HepG2 (cell line): ENCODE data around the gene PGM2. TPM values are rescaled to one million over a fixed set of nuclear protein-coding genes. Genes with fewer than 3 reads are reported as not detected.

Experiments used
- ATAC-seq: fragments of 200-7000 bp; cut with Tn5 transposase; 3 replicates; pipeline ENCODE4 v1.9.1; 2020; ENCODE audit warnings: mild to moderate bottlenecking, moderate library complexity
- BruUV-seq: library from RNA; stranded (reverse); fragments of 400-500 nt; replicated peaks from 2 replicates; lab custom pipeline; 2021; lab: Mats Ljungman, UMichigan
- CTCF ChIA-PET: fragments of 300-600 bp; formaldehyde crosslinking; extraction: SDS; loops from one replicate; lab custom pipeline; 2021; ENCODE audit warnings: low total read pairs, inconsistent platforms, low intra/inter-chr PET ratio; lab: Yijun Ruan, JAX
- POLR2A ChIA-PET: fragments of 350-600 bp; sonication (Branson Sonifier 250); formaldehyde crosslinking; loops from one replicate; lab custom pipeline; 2020; ENCODE audit warnings: antibody characterized with exemption, inconsistent platforms; lab: Yijun Ruan, JAX
- DNase-seq: peaks from one replicate; pipeline ENCODE4 v3.0.0-alpha.2; 2015; ENCODE audit warnings: low spot score
- FAIRE-seq: peaks from 3 replicates; lab custom pipeline; 2011; peaks lifted over from hg19 to GRCh38; lab: Jason Lieb, UNC
- H2AFZ ChIP-seq: one replicate; pipeline ENCODE4 v1.6.1; 2011; ENCODE audit warnings: low read length, inconsistent platforms
- H3K27ac ChIP-seq: fragments of 300-600 bp; 3 replicates; pipeline ENCODE4 v1.8.0; 2011; ENCODE audit warnings: mixed run types, mild to moderate bottlenecking, mixed read lengths, low read length, inconsistent platforms; ENCODE audit not compliant: insufficient read depth; ENCODE audit errors: extremely low read length
- H3K27me3 ChIP-seq, 2 experiments: fragments of 200-600 bp in 1 of 2; 2 replicates in 1 of 2; 3 replicates in 1 of 2; pipeline versions ENCODE4 v1.6.0 to v1.8.0; 2011; ENCODE audit warnings: low read length in 2 of 2, mild to moderate bottlenecking in 2 of 2, moderate library complexity in 2 of 2, inconsistent platforms in 1 of 2; ENCODE audit not compliant: insufficient read depth in 2 of 2, control insufficient read depth in 1 of 2
- H3K36me3 ChIP-seq, 2 experiments: fragments of 200-600 bp in 1 of 2; replicated peaks in 1 of 2; 2 replicates in 1 of 2; 3 replicates in 1 of 2; pipeline versions ENCODE4 v1.5.1 to v1.8.0; 2011; ENCODE audit warnings: low read length in 2 of 2, inconsistent platforms in 1 of 2; ENCODE audit not compliant: insufficient read depth in 2 of 2, control insufficient read depth in 1 of 2
- H3K4me1 ChIP-seq: 2 replicates; pipeline ENCODE4 v1.5.1; 2012; ENCODE audit warnings: low read length, inconsistent platforms; ENCODE audit not compliant: insufficient read depth
- H3K4me2 ChIP-seq: 2 replicates; pipeline ENCODE4 v1.6.0; 2011; ENCODE audit warnings: low read depth, low read length, inconsistent platforms
- H3K4me3 ChIP-seq, 3 experiments: fragments of 200-600 bp in 1 of 3; sonication (generic), shearing (Covaris generic) in 1 of 3; replicated peaks in 1 of 3; 2 replicates each; pipeline ENCODE4 v1.5.1; 2011 to 2016; ENCODE audit warnings: low read length in 3 of 3, inconsistent platforms in 2 of 3, low read depth in 2 of 3, mild to moderate bottlenecking in 2 of 3, control low read depth in 1 of 3, mixed read lengths in 1 of 3; ENCODE audit not compliant: insufficient read depth in 1 of 3
- H3K79me2 ChIP-seq: one replicate; pipeline ENCODE4 v1.6.1; 2011; ENCODE audit warnings: low read length, inconsistent platforms; ENCODE audit not compliant: insufficient read depth
- H3K9ac ChIP-seq: 2 replicates; pipeline ENCODE4 v1.6.0; 2011; ENCODE audit warnings: mild to moderate bottlenecking, low read depth, low read length, inconsistent platforms; ENCODE audit not compliant: insufficient read depth
- H3K9me3 ChIP-seq: 2 replicates; pipeline ENCODE4 v1.5.1; 2012; ENCODE audit warnings: mild to moderate bottlenecking, low read length
- H4K20me1 ChIP-seq: 2 replicates; pipeline ENCODE4 v1.6.0; 2011; ENCODE audit warnings: inconsistent platforms, mild to moderate bottlenecking, low read length, moderate library complexity; ENCODE audit not compliant: insufficient read depth
- ATRX ChIP-seq: sonication (generic); formaldehyde crosslinking; IDR thresholded peaks from 2 replicates; pipeline ENCODE4 v1.4.0; 2020; ENCODE audit warnings: missing genetic modification reagents, borderline replicate concordance
- CC2D1A ChIP-seq: sonication (generic); formaldehyde crosslinking; IDR thresholded peaks from 2 replicates; pipeline ENCODE4 v1.8.1; 2023; ENCODE audit warnings: mild to moderate bottlenecking, missing genetic modification reagents
- CENPT ChIP-seq: sonication (generic); formaldehyde crosslinking; IDR thresholded peaks from 2 replicates; pipeline ENCODE4 v1.8.0; 2022; ENCODE audit warnings: low read depth, mild to moderate bottlenecking, moderate library complexity, missing genetic modification reagents
- IRX3 ChIP-seq: sonication (generic); formaldehyde crosslinking; IDR thresholded peaks from 2 replicates; pipeline ENCODE4 v1.8.1; 2023; ENCODE audit warnings: mild to moderate bottlenecking, low read depth, missing genetic modification reagents, borderline replicate concordance
- SOX13 ChIP-seq, 3 experiments: fragments of 450-650 bp in 1 of 3; sonication (generic) in 1 of 3; formaldehyde crosslinking in 1 of 3; IDR thresholded peaks in 2 of 3; conservative IDR thresholded peaks in 1 of 3; 2 replicates each; pipeline versions ENCODE4 v1.5.0 to v1.6.1; 2016 to 2020; ENCODE audit warnings: antibody characterized with exemption in 1 of 3, mild to moderate bottlenecking in 1 of 3, missing compliant biosample characterization in 1 of 3, missing genetic modification reagents in 1 of 3, moderate library complexity in 1 of 3
- ZNF232 ChIP-seq: sonication (generic); formaldehyde crosslinking; IDR thresholded peaks from 2 replicates; pipeline ENCODE4 v1.4.0; 2020; ENCODE audit warnings: missing genetic modification reagents, borderline replicate concordance
- ZNF34 ChIP-seq: sonication (generic); formaldehyde crosslinking; IDR thresholded peaks from 2 replicates; pipeline ENCODE4 v1.4.0; 2020; ENCODE audit warnings: mild to moderate bottlenecking, missing genetic modification reagents, borderline replicate concordance
- ZNF431 ChIP-seq: sonication (generic); formaldehyde crosslinking; IDR thresholded peaks from 2 replicates; pipeline ENCODE4 v1.9.0; 2022; ENCODE audit warnings: missing genetic modification reagents, low read depth, mild to moderate bottlenecking, borderline replicate concordance
- ZNF441 ChIP-seq: sonication (generic); formaldehyde crosslinking; IDR thresholded peaks from 2 replicates; pipeline ENCODE4 v1.7.0; 2021; ENCODE audit warnings: missing genetic modification reagents, borderline replicate concordance
- ZNF773 ChIP-seq: sonication (generic); formaldehyde crosslinking; IDR thresholded peaks from 2 replicates; pipeline ENCODE4 v1.4.0; 2020; ENCODE audit warnings: missing genetic modification reagents, borderline replicate concordance
- WGBS: methylation state at CpG from one replicate; pipeline ENCODE4 v1.1.6; 2017; ENCODE audit warnings: low lambda C conversion rate; 5-methylcytosine and 5-hydroxymethylcytosine counted together
- in situ Hi-C: cut with HindIII; loops from 2 replicates; pipeline ENCODE4 v1.10.0; 2017; ENCODE audit warnings: low pct_unique_long_range_greater_than_20kb; ENCODE audit not compliant: extremely low pct_ligation_motif_present
- intact Hi-C: fragments of 100-400 bp; cut with micrococcal nuclease; formaldehyde crosslinking; loops from one replicate; pipeline ENCODE4 v1.10.0; 2022; ENCODE audit not compliant: unreplicated experiment
- polyA plus RNA-seq, 8 experiments: library from polyadenylated mRNA; depleted of rRNA in 3 of 8; stranded (reverse) in 7 of 8; unstranded in 1 of 8; fragments of >200 nt; fragmentation: Illumina TruSeq in 4 of 8; extraction: Trizol in 4 of 8; gene quantifications; 2 replicates each; pipeline versions ENCODE4 v1.2.1 to v1.2.3, GENCODE V29; 2011 to 2016; ENCODE audit warnings: low read depth in 4 of 8, missing spikeins in 1 of 8, mixed read lengths in 1 of 8; ENCODE audit not compliant: insufficient read depth in 1 of 8
- total RNA-seq, 5 experiments: library from RNA; depleted of rRNA; stranded (reverse); fragments of >200 nt; fragmentation: Illumina TruSeq; extraction: Trizol; gene quantifications; 2 replicates each; pipeline ENCODE4 v1.2.3, GENCODE V29; 2016; ENCODE audit warnings: low read depth in 1 of 5
- TF ChIP-seq, protein P1 (sequence below): sonication (generic); formaldehyde crosslinking; IDR thresholded peaks from 2 replicates; pipeline ENCODE4 v1.9.0; 2021; ENCODE audit warnings: mild to moderate bottlenecking, missing genetic modification reagents

PGM2 gene
- total and polyA plus RNA-seq, 2 of the 13 experiments (the other 11 are each of a cell fraction or from before 2014, with no cell fraction given): 14.6 to 36.9 TPM

DNA sequence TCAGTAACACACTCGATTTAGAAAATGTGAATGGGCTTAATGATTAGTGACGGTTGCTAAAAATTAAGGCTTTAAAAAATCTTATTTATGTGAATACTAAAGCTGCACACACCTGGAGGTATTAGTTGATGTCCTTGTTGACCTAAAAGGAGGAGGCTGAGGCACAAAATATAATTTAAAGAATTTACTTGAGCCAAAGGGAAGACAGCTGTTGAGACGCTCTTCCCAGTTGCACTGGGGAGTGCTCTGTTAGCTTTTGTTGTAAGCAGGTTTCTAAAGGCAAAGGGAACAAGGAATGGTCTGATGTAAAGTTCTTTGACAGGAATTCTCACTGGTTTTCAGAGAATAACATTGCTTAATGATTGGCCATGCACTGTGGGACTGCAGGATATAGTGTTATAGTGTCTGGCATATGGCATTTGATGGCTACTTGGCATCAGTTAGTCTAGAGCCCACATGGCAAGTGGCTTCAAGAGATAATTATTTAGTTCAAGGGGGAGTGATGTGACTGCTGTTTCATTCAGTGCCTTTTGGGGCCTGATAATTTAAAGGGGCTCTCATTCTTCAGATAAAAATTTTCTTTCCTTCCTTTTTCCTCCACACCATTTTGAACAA, 30.8 kb upstream of the PGM2 start:
- TF ChIP-seq, protein P1, sequence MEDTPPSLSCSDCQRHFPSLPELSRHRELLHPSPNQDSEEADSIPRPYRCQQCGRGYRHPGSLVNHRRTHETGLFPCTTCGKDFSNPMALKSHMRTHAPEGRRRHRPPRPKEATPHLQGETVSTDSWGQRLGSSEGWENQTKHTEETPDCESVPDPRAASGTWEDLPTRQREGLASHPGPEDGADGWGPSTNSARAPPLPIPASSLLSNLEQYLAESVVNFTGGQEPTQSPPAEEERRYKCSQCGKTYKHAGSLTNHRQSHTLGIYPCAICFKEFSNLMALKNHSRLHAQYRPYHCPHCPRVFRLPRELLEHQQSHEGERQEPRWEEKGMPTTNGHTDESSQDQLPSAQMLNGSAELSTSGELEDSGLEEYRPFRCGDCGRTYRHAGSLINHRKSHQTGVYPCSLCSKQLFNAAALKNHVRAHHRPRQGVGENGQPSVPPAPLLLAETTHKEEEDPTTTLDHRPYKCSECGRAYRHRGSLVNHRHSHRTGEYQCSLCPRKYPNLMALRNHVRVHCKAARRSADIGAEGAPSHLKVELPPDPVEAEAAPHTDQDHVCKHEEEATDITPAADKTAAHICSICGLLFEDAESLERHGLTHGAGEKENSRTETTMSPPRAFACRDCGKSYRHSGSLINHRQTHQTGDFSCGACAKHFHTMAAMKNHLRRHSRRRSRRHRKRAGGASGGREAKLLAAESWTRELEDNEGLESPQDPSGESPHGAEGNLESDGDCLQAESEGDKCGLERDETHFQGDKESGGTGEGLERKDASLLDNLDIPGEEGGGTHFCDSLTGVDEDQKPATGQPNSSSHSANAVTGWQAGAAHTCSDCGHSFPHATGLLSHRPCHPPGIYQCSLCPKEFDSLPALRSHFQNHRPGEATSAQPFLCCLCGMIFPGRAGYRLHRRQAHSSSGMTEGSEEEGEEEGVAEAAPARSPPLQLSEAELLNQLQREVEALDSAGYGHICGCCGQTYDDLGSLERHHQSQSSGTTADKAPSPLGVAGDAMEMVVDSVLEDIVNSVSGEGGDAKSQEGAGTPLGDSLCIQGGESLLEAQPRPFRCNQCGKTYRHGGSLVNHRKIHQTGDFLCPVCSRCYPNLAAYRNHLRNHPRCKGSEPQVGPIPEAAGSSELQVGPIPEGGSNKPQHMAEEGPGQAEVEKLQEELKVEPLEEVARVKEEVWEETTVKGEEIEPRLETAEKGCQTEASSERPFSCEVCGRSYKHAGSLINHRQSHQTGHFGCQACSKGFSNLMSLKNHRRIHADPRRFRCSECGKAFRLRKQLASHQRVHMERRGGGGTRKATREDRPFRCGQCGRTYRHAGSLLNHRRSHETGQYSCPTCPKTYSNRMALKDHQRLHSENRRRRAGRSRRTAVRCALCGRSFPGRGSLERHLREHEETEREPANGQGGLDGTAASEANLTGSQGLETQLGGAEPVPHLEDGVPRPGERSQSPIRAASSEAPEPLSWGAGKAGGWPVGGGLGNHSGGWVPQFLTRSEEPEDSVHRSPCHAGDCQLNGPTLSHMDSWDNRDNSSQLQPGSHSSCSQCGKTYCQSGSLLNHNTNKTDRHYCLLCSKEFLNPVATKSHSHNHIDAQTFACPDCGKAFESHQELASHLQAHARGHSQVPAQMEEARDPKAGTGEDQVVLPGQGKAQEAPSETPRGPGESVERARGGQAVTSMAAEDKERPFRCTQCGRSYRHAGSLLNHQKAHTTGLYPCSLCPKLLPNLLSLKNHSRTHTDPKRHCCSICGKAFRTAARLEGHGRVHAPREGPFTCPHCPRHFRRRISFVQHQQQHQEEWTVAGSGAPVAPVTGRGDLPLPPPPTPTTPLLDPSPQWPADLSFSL: no peak
- TF ChIP-seq SOX13 (IDR thresholded peaks at IDR 0.05) (no peak), SOX13 (CRISPR knock-in tag; conservative IDR thresholded peaks at IDR 0.05 in 1 of 2, IDR thresholded peaks at IDR 0.05 in 1 of 2) (no peak), ATRX (CRISPR knock-in tag) (no peak), ZNF232 (CRISPR knock-in tag) (no peak), ZNF773 (CRISPR knock-in tag) (no peak), CC2D1A (CRISPR knock-in tag) (no peak), ZNF34 (CRISPR knock-in tag) (no peak), IRX3 (CRISPR knock-in tag) (no peak), ZNF431 (CRISPR knock-in tag) (no peak), ZNF441 (CRISPR knock-in tag) (no peak), CENPT (CRISPR knock-in tag) (no peak)
- TF ChIP-seq, all 625 proteins: peak for 0
- H3K36me3 ChIP-seq: no peaks in the 10 kb centered on the region
- CTCF ChIA-PET: no interaction called here
- H3K9me3 ChIP-seq: no peaks in the 10 kb centered on the region
- no peaks in the 10 kb centered on the region for H3K79me2 ChIP-seq
- POLR2A ChIA-PET: no interaction called here
- ATAC-seq: no peak
- H2AFZ ChIP-seq: no peak overlapping the region
- H3K4me2 ChIP-seq: no peak overlapping the region
- no TSS peak for BruUV-seq
- H3K27me3 ChIP-seq: no peaks in the 10 kb centered on the region
- H3K9ac ChIP-seq: no peak overlapping the region
- no peak for FAIRE-seq
- intact Hi-C loops (no loop called here), in situ Hi-C loops (loop anchor here (5.0 to 10.0 kb wide), 2 partner anchors 193 to 341 kb away; a partner anchor contains a TSS)
- no peak overlapping the region for H3K4me3 ChIP-seq
- H4K20me1 ChIP-seq: no peaks in the 10 kb centered on the region
- 19% methylated on average over 3 of the region's 3 CpGs for WGBS
- peaks cover 11% of the 10 kb centered on the region; the same call in 1 of the 2 replicates for H3K4me1 ChIP-seq
- DNase-seq: no peak
- no peak overlapping the region for H3K27ac ChIP-seq
